ENCODE measurements around the gene CALR.
"Not testable (repeated sequence)": the region's sequence is repeated elsewhere in the genome, so short reads cannot be mapped to it uniquely, and the experiment has no call there.

Gene CALR

GRCh38 chr19:12933287-12934072, 4.9 kb upstream of the CALR start, which contains the start of gene FARSA:
Gene FARSA (minus strand): TSS chr19:12933711. CDS start chr19:12933696, 15 bp downstream.
- DNase-seq (ENCODE audit: low read depth in 2 of 2): peak; percentile 73 to 82

GRCh38 chr19:12935071-12935470, 3.3 kb upstream of the CALR start:
- DNase-seq (ENCODE audit: low read depth in 2 of 2): no peak

- DNase-seq (ENCODE audit: low read depth in 2 of 2): no peak
These were observed 1.8 kb upstream of the CALR start for GRCh38 chr19:12936582-12936981.

GRCh38 chr19:12937093-12937926, 1.1 kb upstream of the CALR start:
- no peak for DNase-seq (ENCODE audit: low read depth in 2 of 2)

GRCh38 chr19:12938779-12939601, 581 bp downstream of the CALR start:
- DNase-seq (ENCODE audit: low read depth in 2 of 2): no peak

GRCh38 chr19:12939975-12940423, 1.6 kb downstream of the CALR start:
- DNase-seq (ENCODE audit: low read depth in 2 of 2): no peak

GRCh38 chr19:12940897-12941296, 2.5 kb downstream of the CALR start:
- DNase-seq (ENCODE audit: low read depth in 2 of 2): no peak

- DNase-seq (ENCODE audit: low read depth in 2 of 2): no peak
These were observed 5.1 kb downstream of the CALR start for GRCh38 chr19:12943437-12944044.

- no peak for DNase-seq (ENCODE audit: low read depth in 2 of 2)
These were observed 5.8 kb downstream of the CALR start for GRCh38 chr19:12944104-12944674.

GRCh38 chr19:12945479-12946091, 7.2 kb downstream of the CALR start, which contains the start of gene RAD23A:
Gene RAD23A (plus strand): TSS chr19:12945862. CDS start chr19:12945949, 87 bp downstream.
- DNase-seq (ENCODE audit: low read depth in 2 of 2): peak; percentile 95 to 96

- peak in 1 of 2 donors; percentile 30 for DNase-seq (ENCODE audit: low read depth in 2 of 2)
These were observed 7.8 kb downstream of the CALR start for GRCh38 chr19:12946092-12946721.

GRCh38 chr19:12946731-12947496, 8.5 kb downstream of the CALR start:
- DNase-seq (ENCODE audit: low read depth in 2 of 2): no peak

- no peak for DNase-seq (ENCODE audit: low read depth in 2 of 2)
These were observed 9.5 kb downstream of the CALR start for GRCh38 chr19:12947702-12948611.

- no peak for DNase-seq (ENCODE audit: low read depth in 2 of 2)
These were observed 10.4 kb downstream of the CALR start for GRCh38 chr19:12948612-12949362.

- DNase-seq (ENCODE audit: low read depth in 2 of 2): no peak
These were observed 11.2 kb downstream of the CALR start for GRCh38 chr19:12949363-12950283.

GRCh38 chr19:12952050-12952449, 13.6 kb downstream of the CALR start:
- DNase-seq (ENCODE audit: low read depth in 2 of 2): not testable (repeated sequence)

Data from stimulated activated CD4-positive, alpha-beta T cell treated with anti-CD3 and anti-CD28 coated beads, Interleukin-1b, Interleukin-23, amount 100 ng/mL, for 1 hour (primary cell).